RKO (cell line): Measurements from ENCODE around the gene LYSET.
"Not testable (repeated sequence)": the region's sequence is repeated elsewhere in the genome, so short reads cannot be mapped to it uniquely, and the experiment has no call there.

Experiments
- DNase-seq: peaks from one replicate; pipeline ENCODE4 v3.0.0-alpha.2; 2016; ENCODE audit warnings: low spot score

LYSET gene

GRCh38 chr14:93168610-93169009 is 16.5 kb upstream of the LYSET start:
- DNase-seq, result not testable (repeated sequence)

GRCh38 chr14:93169619-93170018 is 15.5 kb upstream of the LYSET start:
- DNase-seq, result not testable (repeated sequence)

- DNase-seq, result not testable (repeated sequence)
Observed at GRCh38 chr14:93170141-93170540, 15.0 kb upstream of the LYSET start.

GRCh38 chr14:93171376-93171775 is 13.7 kb upstream of the LYSET start:
- no peak for DNase-seq

DNA sequence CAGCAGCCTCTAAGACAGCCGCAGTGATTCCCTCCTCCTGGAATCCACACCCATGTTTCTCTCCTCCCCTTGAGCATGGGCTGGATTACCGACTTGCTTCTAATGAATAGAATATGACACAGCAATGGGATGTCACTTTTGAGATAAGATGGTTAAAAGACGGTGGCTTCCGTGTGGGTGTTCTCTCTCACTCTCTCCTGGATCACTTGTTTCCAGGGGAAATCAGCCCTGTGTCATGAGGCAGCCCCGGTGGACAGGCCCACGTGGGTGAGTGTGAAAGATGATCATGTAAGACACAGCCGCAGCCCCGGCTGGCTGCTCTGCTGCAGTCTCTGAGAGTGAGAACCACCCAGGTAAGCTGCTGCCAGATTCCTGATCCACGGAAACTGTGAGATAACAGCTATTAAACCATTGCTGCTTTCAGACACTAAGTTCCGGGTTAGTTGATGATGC is 11.1 kb upstream of the LYSET start:
- DNase-seq, result no peak

- not testable (repeated sequence) for DNase-seq
Observed at GRCh38 chr14:93174731-93175130, 10.4 kb upstream of the LYSET start.

DNA sequence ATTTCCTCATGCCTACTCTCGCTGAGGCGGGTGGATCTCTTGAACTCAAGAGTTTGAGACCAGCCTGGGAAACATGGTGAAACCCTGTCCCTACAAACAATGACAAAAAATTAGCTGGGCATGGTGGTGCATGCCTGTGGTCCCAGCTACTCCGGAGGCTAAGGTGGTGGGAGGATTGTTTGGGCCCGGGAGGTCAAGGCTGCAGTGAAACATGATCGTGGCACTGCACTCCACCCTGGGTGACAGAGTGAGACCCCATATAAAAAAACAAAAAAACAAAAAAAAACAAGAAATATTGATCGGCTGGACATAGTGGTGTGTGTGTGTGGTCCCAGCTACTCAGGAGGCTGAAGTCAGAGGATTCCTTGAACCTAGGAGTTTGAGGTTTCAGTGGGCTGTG is 9.6 kb upstream of the LYSET start:
- DNase-seq, result no peak

DNA sequence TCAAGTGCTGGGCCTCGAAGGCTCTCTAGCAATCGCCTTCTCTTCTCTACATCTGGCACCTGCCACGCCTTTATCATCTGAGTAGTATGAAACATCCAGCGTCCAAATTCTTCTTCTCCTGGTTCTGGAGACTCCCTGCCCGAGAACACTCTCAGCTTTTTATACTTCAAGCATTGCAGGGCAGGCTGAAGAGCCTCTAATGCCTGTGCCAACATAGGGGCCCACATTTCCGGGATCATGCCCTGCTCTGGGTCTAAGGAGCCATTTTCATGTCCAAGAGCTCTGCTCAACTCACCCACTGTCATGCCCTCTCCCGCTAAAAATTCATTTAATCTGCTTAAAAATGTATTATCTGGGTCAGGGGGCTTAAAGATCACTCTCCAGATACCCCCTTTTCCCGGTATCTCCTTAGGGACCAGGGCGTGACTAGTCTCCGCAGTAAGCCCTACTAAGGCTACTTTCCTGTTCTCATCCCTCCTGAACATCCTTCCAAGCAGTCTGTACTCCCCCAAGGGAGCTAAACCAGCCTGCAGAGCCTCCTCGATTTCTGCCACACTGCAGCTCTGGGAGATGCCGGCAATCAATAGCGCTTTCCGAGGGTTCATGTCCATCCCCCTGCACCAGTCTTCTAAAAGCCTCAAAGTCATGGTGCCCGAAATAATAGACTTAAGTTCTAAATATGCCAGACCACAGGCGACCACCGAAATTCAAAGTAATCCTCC is 1.4 kb upstream of the LYSET start:
- DNase-seq, result no peak

DNA sequence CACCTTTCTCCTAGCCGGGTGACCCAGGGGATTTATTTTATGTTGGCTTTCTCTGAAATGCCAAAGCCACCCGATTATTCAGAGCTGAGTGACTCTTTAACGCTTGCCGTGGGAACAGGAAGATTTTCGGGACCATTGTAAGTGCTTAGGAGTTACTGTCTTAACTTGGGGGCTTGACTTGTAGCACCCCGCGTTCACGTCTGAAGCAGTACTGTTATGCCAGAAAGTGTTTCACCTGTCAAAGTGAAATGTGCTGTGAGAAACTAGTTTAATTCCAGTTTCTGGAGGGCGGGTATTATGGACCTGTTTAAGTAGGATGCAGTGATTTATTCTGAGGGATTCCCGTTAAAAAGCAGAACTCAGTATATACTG is 218 bp downstream of the LYSET start:
- DNase-seq, result no peak

GRCh38 chr14:93186466-93186865 is 1.3 kb downstream of the LYSET start:
- no peak for DNase-seq

GRCh38 chr14:93186956-93187355 is 1.8 kb downstream of the LYSET start:
- DNase-seq, result no peak

GRCh38 chr14:93195316-93195999 is 10.3 kb downstream of the LYSET start:
- DNase-seq, result no peak

GRCh38 chr14:93199031-93199430 is 13.9 kb downstream of the LYSET start:
- DNase-seq, result no peak

DNA sequence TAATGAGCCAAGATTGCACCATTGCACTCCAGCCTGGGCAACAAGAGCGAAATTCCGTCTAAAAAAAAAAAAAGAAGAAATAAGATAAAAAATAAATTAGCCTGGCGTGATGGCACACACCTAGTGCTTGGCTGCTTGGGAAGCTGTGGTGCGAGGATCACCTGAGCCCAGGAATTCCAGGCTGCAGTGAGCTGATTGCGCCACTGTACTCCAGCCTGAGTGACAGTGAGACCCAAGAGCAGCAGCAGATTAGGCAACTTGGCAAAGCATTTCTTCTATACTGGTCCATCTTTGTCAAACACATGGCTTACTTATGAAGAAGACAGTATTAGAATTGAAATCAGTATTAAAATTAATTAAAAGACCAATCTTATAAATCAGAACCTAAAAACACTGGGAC is 15.4 kb downstream of the LYSET start:
- no peak for DNase-seq

- no peak for DNase-seq
Observed at GRCh38 chr14:93201155-93201704, 16.1 kb downstream of the LYSET start.

GRCh38 chr14:93206793-93207467 is 21.8 kb downstream of the LYSET start, which contains the start of the genes GON7 and UBR7:
Gene GON7 (minus strand): TSS chr14:93207065. CDS start chr14:93207037, 28 bp downstream.
Gene UBR7 (plus strand): TSS chr14:93207256. CDS start chr14:93207292, 36 bp downstream.
- DNase-seq, result peak; percentile 98

- DNase-seq, result peak; percentile 89
Observed at GRCh38 chr14:93207468-93208308, 22.6 kb downstream of the LYSET start.

DNA sequence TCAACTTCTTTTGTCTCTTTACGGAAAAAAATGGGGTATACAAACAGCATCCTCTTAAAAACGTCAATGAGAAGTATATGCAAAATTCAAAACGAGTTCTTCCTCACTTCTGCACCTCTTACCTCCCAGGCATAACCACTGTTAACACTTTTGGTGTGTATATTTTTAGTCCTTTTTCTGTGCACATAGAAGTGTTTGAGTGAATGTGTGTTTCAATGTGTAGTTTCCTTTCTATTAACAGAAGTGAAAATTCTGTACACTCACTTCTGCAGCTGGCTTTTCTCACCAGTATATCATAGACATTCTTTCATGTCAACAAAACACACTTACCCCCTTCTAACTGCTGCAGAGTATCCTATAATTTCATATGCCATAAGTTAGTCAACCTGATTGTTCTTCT is 27.3 kb downstream of the LYSET start:
- no peak for DNase-seq

DNA sequence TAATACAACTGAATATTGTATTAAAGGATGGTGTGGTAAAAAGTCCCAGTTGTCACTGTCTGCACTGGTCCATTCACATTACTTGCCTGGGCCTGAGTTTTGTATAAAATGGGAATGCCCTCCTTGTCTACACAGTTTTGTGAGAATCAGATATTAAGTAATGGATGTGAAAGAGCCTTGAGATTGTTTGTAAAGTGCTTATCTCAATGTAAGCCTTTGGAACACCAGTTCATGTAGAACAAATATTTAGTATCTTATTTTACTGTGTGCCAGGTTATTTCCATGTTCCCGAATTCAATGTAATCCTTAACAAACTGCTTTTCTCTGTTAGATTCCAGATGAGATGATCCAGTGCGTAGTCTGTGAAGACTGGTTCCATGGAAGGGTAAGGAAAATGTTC is 29.5 kb downstream of the LYSET start:
- no peak for DNase-seq

- peak; percentile 71 for DNase-seq
Observed at GRCh38 chr14:93219103-93219726, 34.1 kb downstream of the LYSET start.

- DNase-seq, result no peak
Observed at GRCh38 chr14:93220509-93220908, 35.4 kb downstream of the LYSET start.
